Common myeloid progenitor, CD34-positive (primary cell): ENCODE data around the gene TIMM50.

ENCODE experiments used
- CTCF ChIA-PET: fragments of 350-600 bp; sonication (Branson Sonifier 250); formaldehyde crosslinking; loops from one replicate; lab custom pipeline; 2021; ENCODE audit warnings: antibody characterized with exemption; lab: Charles Lee
- POLR2A ChIA-PET: fragments of 350-600 bp; sonication (Branson Sonifier 250); formaldehyde crosslinking; loops from one replicate; lab custom pipeline; 2021; ENCODE audit warnings: antibody characterized with exemption; lab: Charles Lee
- DNase-seq, 3 donors: peaks; one replicate each; pipeline versions ENCODE4 v3.0.0 to v3.0.0-alpha.2; 2013
- H3K27ac ChIP-seq, 2 experiments: 1 replicate in 1 of 2; 2 replicates in 1 of 2; pipeline ENCODE4 v1.7.0; 2013; ENCODE audit warnings: inconsistent platforms in 2 of 2, low read length in 2 of 2, mild to moderate bottlenecking in 2 of 2, low read depth in 1 of 2, moderate library complexity in 1 of 2; ENCODE audit not compliant: severe bottlenecking in 2 of 2, insufficient read depth in 1 of 2, poor library complexity in 1 of 2
- H3K27me3 ChIP-seq, 5 experiments: replicated peaks in 2 of 5; 1 replicate in 3 of 5; 2 replicates in 2 of 5; pipeline versions ENCODE4 v1.6.1 to v1.7.0; 2013; ENCODE audit warnings: low read length in 4 of 5, mild to moderate bottlenecking in 2 of 5, moderate library complexity in 2 of 5, inconsistent platforms in 1 of 5; ENCODE audit not compliant: insufficient read depth in 5 of 5, control insufficient read depth in 4 of 5
- H3K36me3 ChIP-seq, 4 experiments: 1 replicate in 2 of 4; 2 replicates in 2 of 4; pipeline versions ENCODE4 v1.6.1 to v1.7.0; 2013; ENCODE audit warnings: low read length in 3 of 4, control low read depth in 1 of 4, mild to moderate bottlenecking in 1 of 4; ENCODE audit not compliant: control insufficient read depth in 4 of 4, insufficient read depth in 4 of 4
- H3K4me1 ChIP-seq, 4 experiments: 1 replicate in 3 of 4; 2 replicates in 1 of 4; pipeline versions ENCODE4 v1.6.1 to v1.7.1; 2013; ENCODE audit warnings: low read length in 3 of 4, mild to moderate bottlenecking in 3 of 4, control low read depth in 1 of 4, inconsistent platforms in 1 of 4, moderate library complexity in 1 of 4; ENCODE audit not compliant: control insufficient read depth in 4 of 4, insufficient read depth in 4 of 4; ENCODE audit errors: control extremely low read depth in 1 of 4
- H3K4me3 ChIP-seq, 7 experiments: 1 replicate in 4 of 7; 2 replicates in 3 of 7; pipeline versions ENCODE4 v1.5.1 to v1.7.0; 2013; ENCODE audit warnings: mild to moderate bottlenecking in 7 of 7, low read length in 6 of 7, moderate library complexity in 6 of 7, inconsistent platforms in 2 of 7, low read depth in 2 of 7, control low read depth in 1 of 7; ENCODE audit not compliant: insufficient read depth in 4 of 7, control insufficient read depth in 1 of 7; ENCODE audit errors: extremely low read depth in 1 of 7
- H3K9me3 ChIP-seq, 5 experiments: 1 replicate in 4 of 5; 2 replicates in 1 of 5; pipeline versions ENCODE4 v1.6.1 to v1.7.1; 2013; ENCODE audit warnings: low read length in 4 of 5, mild to moderate bottlenecking in 2 of 5, inconsistent platforms in 1 of 5, low read depth in 1 of 5, moderate library complexity in 1 of 5; ENCODE audit not compliant: control insufficient read depth in 4 of 5, insufficient read depth in 2 of 5; ENCODE audit errors: control extremely low read depth in 1 of 5
- WGBS: methylation state at CpG from one replicate; pipeline ENCODE4 v1.1.5; 2013; ENCODE audit not compliant: insufficient coverage; 5-methylcytosine and 5-hydroxymethylcytosine counted together

Gene TIMM50

GRCh38 chr19:39492225-39492624 is 11.6 kb downstream of the TIMM50 start:
- H3K9me3 ChIP-seq = no peaks in the 10 kb centered on the region
- WGBS = 95% methylated on average over 5 of the region's 6 CpGs
- no peaks in the 10 kb centered on the region for H3K4me1 ChIP-seq
- peaks cover 0 to 11% (median 0%) of the 10 kb centered on the region in 5 experiments for H3K27me3 ChIP-seq
- no peak for DNase-seq
- ChIA-PET CTCF (interaction anchor here (0.9 to 1.3 kb wide), 4 partner anchors 11 to 40 kb away, joined by 3 to 5 read pairs (median 4); partner anchors contain the start of gene EID2B), POLR2A (no interaction called here)
- H3K36me3 ChIP-seq = peaks cover 7 to 43% (median 27%) of the 10 kb centered on the region in 4 experiments
- no peak overlapping the region for H3K4me3 ChIP-seq
- no peak overlapping the region for H3K27ac ChIP-seq

GRCh38 chr19:39492788-39493187 is 12.2 kb downstream of the TIMM50 start:
- no peak for DNase-seq
- H3K27me3 ChIP-seq = peaks cover 0 to 17% (median 0%) of the 10 kb centered on the region in 5 experiments
- peaks cover 0 to 4% (median 3%) of the 10 kb centered on the region in 4 experiments for H3K4me1 ChIP-seq
- ChIA-PET POLR2A (no interaction called here), CTCF (interaction anchor here (1.0 to 1.3 kb wide), 3 partner anchors 10 to 39 kb away, joined by 3 to 5 read pairs (median 4); partner anchors contain the start of gene EID2B)
- H3K27ac ChIP-seq = no peak overlapping the region
- H3K36me3 ChIP-seq = peaks cover 7 to 41% (median 26%) of the 10 kb centered on the region in 4 experiments
- no peaks in the 10 kb centered on the region for H3K9me3 ChIP-seq
- H3K4me3 ChIP-seq = no peak overlapping the region
- 100% methylated on average over 1 of the region's 3 CpGs for WGBS

- no peak for DNase-seq
- H3K27me3 ChIP-seq = peaks cover 0 to 35% (median 10%) of the 10 kb centered on the region in 5 experiments
- ChIA-PET CTCF (interaction anchor here (0.6 to 1.2 kb wide), 2 partner anchors 39 to 706 kb away, joined by 3 read pairs; no protein-coding TSS in a partner anchor), POLR2A (no interaction called here)
- peaks cover 0 to 20% (median 17%) of the 10 kb centered on the region in 4 experiments for H3K4me1 ChIP-seq
- 97% methylated on average over 4 of the region's 5 CpGs for WGBS
- H3K4me3 ChIP-seq = no peak overlapping the region
- H3K27ac ChIP-seq = no peak overlapping the region
- H3K9me3 ChIP-seq = no peaks in the 10 kb centered on the region
- peaks cover 4 to 22% (median 9%) of the 10 kb centered on the region in 4 experiments for H3K36me3 ChIP-seq
Observed at GRCh38 chr19:39494661-39495060, 14.0 kb downstream of the TIMM50 start.

- H3K4me3 ChIP-seq = no peak overlapping the region
- no peak overlapping the region for H3K27ac ChIP-seq
- ChIA-PET CTCF (interaction anchor here (0.9 to 1.2 kb wide), 3 partner anchors 11 to 36 kb away, joined by 3 read pairs; partner anchors contain the start of gene EID2B), POLR2A (no interaction called here)
- peaks cover 0 to 20% (median 17%) of the 10 kb centered on the region in 4 experiments for H3K4me1 ChIP-seq
- H3K36me3 ChIP-seq = peaks cover 0 to 11% (median 2%) of the 10 kb centered on the region in 4 experiments
- peaks cover 0 to 49% (median 16%) of the 10 kb centered on the region in 5 experiments for H3K27me3 ChIP-seq
- no peak for DNase-seq
- H3K9me3 ChIP-seq = no peaks in the 10 kb centered on the region
- no CpG with 5 or more reads among the region's 5 CpGs for WGBS
Observed at GRCh38 chr19:39496063-39496462, 15.4 kb downstream of the TIMM50 start.

- 0% methylated on average over 2 of the region's 7 CpGs for WGBS
- H3K27ac ChIP-seq = no peak overlapping the region
- H3K27me3 ChIP-seq = peaks cover 0 to 62% (median 22%) of the 10 kb centered on the region in 5 experiments
- H3K9me3 ChIP-seq = peaks cover 0 to 8% (median 0%) of the 10 kb centered on the region in 5 experiments
- POLR2A ChIA-PET = interaction anchor here (1.0 kb wide), 1 partner anchor 106 kb away, joined by 3 read pairs; the partner anchor contains the start of genes MED29 and PAF1
- peak overlapping the region in 5 of 7 experiments; percentile 4 to 57 (median 47) for H3K4me3 ChIP-seq
- peaks cover 0 to 20% (median 17%) of the 10 kb centered on the region in 4 experiments for H3K4me1 ChIP-seq
- DNase-seq = no peak
- H3K36me3 ChIP-seq = no peaks in the 10 kb centered on the region
- CTCF ChIA-PET = interaction anchor here (0.7 to 1.7 kb wide), 9 partner anchors 10 to 279 kb away, joined by 3 to 4 read pairs (median 3); no protein-coding TSS in a partner anchor
Observed at GRCh38 chr19:39497701-39497995, 17.0 kb downstream of the TIMM50 start.

GRCh38 chr19:39497996-39498797 is 17.6 kb downstream of the TIMM50 start:
- peaks cover 0 to 8% (median 0%) of the 10 kb centered on the region in 5 experiments for H3K9me3 ChIP-seq
- CTCF ChIA-PET = interaction anchor here (0.7 to 1.7 kb wide), 9 partner anchors 10 to 279 kb away, joined by 3 to 4 read pairs (median 3); no protein-coding TSS in a partner anchor
- no peak overlapping the region for H3K27ac ChIP-seq
- WGBS = under 1% methylated on average over 22 of the region's 40 CpGs
- peaks cover 0 to 67% (median 22%) of the 10 kb centered on the region in 5 experiments for H3K27me3 ChIP-seq
- no peaks in the 10 kb centered on the region for H3K36me3 ChIP-seq
- POLR2A ChIA-PET = interaction anchor here (1.0 kb wide), 1 partner anchor 107 kb away, joined by 3 read pairs; the partner anchor contains the start of genes MED29 and PAF1
- peak in 2 of 3 donors; percentile 51 to 64 for DNase-seq
- H3K4me1 ChIP-seq = peaks cover 0 to 22% (median 17%) of the 10 kb centered on the region in 4 experiments
- H3K4me3 ChIP-seq = peak overlapping the region in 5 of 7 experiments; percentile 4 to 57 (median 47)
